Naive thymus-derived CD8-positive, alpha-beta T cell (primary cell): Measurements from ENCODE around the gene THSD4. TPM values are rescaled to one million over a fixed set of nuclear protein-coding genes. Genes with fewer than 3 reads are reported as not detected.
A peak's percentile ranks its signal among the peaks of the same experiment; 100 is the strongest.

ENCODE experiments used
- ATAC-seq, 2 donors: fragments of 150-1000 bp; cut with Tn5 transposase in 1 of 2; sonication (Bioruptor Pico), chemical (Tn5 transposase) in 1 of 2; 1 replicate in 1 of 2; 2 replicates in 1 of 2; pipeline ENCODE4 v1.10.0; 2021; ENCODE audit warnings: mild to moderate bottlenecking in 2 of 2, moderate library complexity in 2 of 2
- POLR2A ChIA-PET: fragments of 350-600 bp; sonication (Branson Sonifier 250); formaldehyde crosslinking; loops from one replicate; lab custom pipeline; 2021; ENCODE audit warnings: antibody characterized with exemption; lab: Charles Lee
- DNase-seq, 10 donors: peaks; one replicate each; pipeline versions ENCODE4 v3.0.0 to v3.0.0-alpha.2; 2020 to 2022
- H3K27ac Mint-ChIP-seq, 10 donors: one replicate each; pipeline ENCODE4 v1.8.0; 2020 to 2022; ENCODE audit warnings: mild to moderate bottlenecking in 10 of 10, mixed read lengths in 10 of 10, moderate library complexity in 4 of 10, inconsistent platforms in 1 of 10
- H3K27me3 Mint-ChIP-seq, 5 donors: one replicate each; pipeline ENCODE4 v1.8.0; 2021 to 2022; ENCODE audit warnings: mixed read lengths in 5 of 5
- H3K36me3 Mint-ChIP-seq, 3 donors: one replicate each; pipeline ENCODE4 v1.8.0; 2020 to 2022; ENCODE audit warnings: mixed read lengths in 3 of 3, mild to moderate bottlenecking in 2 of 3, inconsistent platforms in 1 of 3
- H3K4me1 Mint-ChIP-seq, 4 donors: one replicate each; pipeline ENCODE4 v1.8.0; 2021 to 2022; ENCODE audit warnings: mixed read lengths in 4 of 4
- H3K4me3 Mint-ChIP-seq, 10 donors: one replicate each; pipeline ENCODE4 v1.8.0; 2020 to 2022; ENCODE audit warnings: mild to moderate bottlenecking in 10 of 10, mixed read lengths in 10 of 10, moderate library complexity in 6 of 10, inconsistent platforms in 1 of 10
- H3K9me3 Mint-ChIP-seq, 9 donors: one replicate each; pipeline ENCODE4 v1.8.0; 2020 to 2022; ENCODE audit warnings: mixed read lengths in 9 of 9, mild to moderate bottlenecking in 3 of 9, inconsistent platforms in 1 of 9, moderate library complexity in 1 of 9
- polyA plus RNA-seq, 3 donors: library from polyadenylated mRNA; unstranded; fragments of 300-500 nt; fragmentation: Illumina TruSeq; gene quantifications; one replicate each; pipeline ENCODE4 v1.2.3, GENCODE V29; 2021
- total RNA-seq, 8 experiments: library from RNA in 2 of 8; stranded (reverse) in 2 of 8; gene quantifications; one replicate each; pipeline ENCODE4 v1.2.3 and lab custom pipeline; 2021 to 2026

THSD4 gene
- total and polyA plus RNA-seq, 5 experiments from 2014 or later = not detected

- Mint-ChIP-seq H3K9me3 (no peaks in the 10 kb centered on the region), H3K27ac (no peak overlapping the region), H3K4me1 (peaks cover 0 to 2% (median 0%) of the 10 kb centered on the region in 4 donors), H3K27me3 (no peaks in the 10 kb centered on the region), H3K4me3 (no peak overlapping the region), H3K36me3 (no peaks in the 10 kb centered on the region)
- POLR2A ChIA-PET = no interaction called here
- ATAC-seq (no peak), DNase-seq (no peak)
Measured at GRCh38 chr15:71338265-71338664, 223.0 kb downstream of the THSD4 start.

GRCh38 chr15:71338827-71339542 lies 223.7 kb downstream of the THSD4 start:
- Mint-ChIP-seq H3K36me3 (no peaks in the 10 kb centered on the region), H3K9me3 (no peaks in the 10 kb centered on the region), H3K4me3 (no peak overlapping the region), H3K27ac (no peak overlapping the region), H3K4me1 (peaks cover 0 to 2% (median 0%) of the 10 kb centered on the region in 4 donors), H3K27me3 (no peaks in the 10 kb centered on the region)
- ATAC-seq = no peak
- DNase-seq = no peak
- POLR2A ChIA-PET = no interaction called here

- no peak overlapping the region for H3K4me3 Mint-ChIP-seq
- H3K27me3 Mint-ChIP-seq = peaks cover 0 to 11% (median 0%) of the 10 kb centered on the region in 5 donors
- ATAC-seq = no peak
- DNase-seq = no peak
- POLR2A ChIA-PET = no interaction called here
- no peaks in the 10 kb centered on the region for H3K4me1 Mint-ChIP-seq
- no peak overlapping the region for H3K27ac Mint-ChIP-seq
- no peaks in the 10 kb centered on the region for H3K36me3 Mint-ChIP-seq
- H3K9me3 Mint-ChIP-seq = peaks cover 0 to 2% (median 0%) of the 10 kb centered on the region in 9 donors
Measured at GRCh38 chr15:71341811-71342550, 226.7 kb downstream of the THSD4 start.

GRCh38 chr15:71342658-71343057 lies 227.4 kb downstream of the THSD4 start:
- ATAC-seq (no peak), DNase-seq (no peak)
- no peak overlapping the region for H3K27ac Mint-ChIP-seq
- peaks cover 4 to 18% (median 6%) of the 10 kb centered on the region in 5 donors for H3K27me3 Mint-ChIP-seq
- H3K4me3 Mint-ChIP-seq = no peak overlapping the region
- H3K36me3 Mint-ChIP-seq = no peaks in the 10 kb centered on the region
- no peaks in the 10 kb centered on the region for H3K4me1 Mint-ChIP-seq
- peaks cover 0 to 9% (median 0%) of the 10 kb centered on the region in 9 donors for H3K9me3 Mint-ChIP-seq
- POLR2A ChIA-PET = no interaction called here

- no peak overlapping the region for H3K4me3 Mint-ChIP-seq
- ATAC-seq (no peak), DNase-seq (no peak)
- POLR2A ChIA-PET = no interaction called here
- no peaks in the 10 kb centered on the region for H3K36me3 Mint-ChIP-seq
- no peak overlapping the region for H3K27ac Mint-ChIP-seq
- peaks cover 6 to 35% (median 11%) of the 10 kb centered on the region in 5 donors for H3K27me3 Mint-ChIP-seq
- H3K4me1 Mint-ChIP-seq = no peaks in the 10 kb centered on the region
- H3K9me3 Mint-ChIP-seq = peaks cover 0 to 10% (median 0%) of the 10 kb centered on the region in 9 donors
Measured at GRCh38 chr15:71344316-71344715, 229.0 kb downstream of the THSD4 start.

- DNase-seq (no peak), ATAC-seq (no peak)
- Mint-ChIP-seq H3K36me3 (no peaks in the 10 kb centered on the region), H3K9me3 (peaks cover 0 to 10% (median 0%) of the 10 kb centered on the region in 9 donors), H3K27ac (no peak overlapping the region), H3K4me1 (no peaks in the 10 kb centered on the region), H3K4me3 (no peak overlapping the region), H3K27me3 (peaks cover 10 to 42% (median 15%) of the 10 kb centered on the region in 5 donors)
- POLR2A ChIA-PET = no interaction called here
Measured at GRCh38 chr15:71345186-71345585, 229.9 kb downstream of the THSD4 start.

GRCh38 chr15:71346464-71346863 lies 231.2 kb downstream of the THSD4 start:
- no peak overlapping the region for H3K27ac Mint-ChIP-seq
- H3K36me3 Mint-ChIP-seq = no peaks in the 10 kb centered on the region
- ATAC-seq (no peak), DNase-seq (no peak)
- peaks cover 0 to 10% (median 0%) of the 10 kb centered on the region in 9 donors for H3K9me3 Mint-ChIP-seq
- no peaks in the 10 kb centered on the region for H3K4me1 Mint-ChIP-seq
- no peak overlapping the region for H3K4me3 Mint-ChIP-seq
- peaks cover 10 to 42% (median 16%) of the 10 kb centered on the region in 5 donors for H3K27me3 Mint-ChIP-seq
- POLR2A ChIA-PET = interaction anchor here (0.7 kb wide), 1 partner anchor 10 kb away, joined by 3 read pairs; no protein-coding TSS in a partner anchor

- no peak for DNase-seq
- peaks cover 0 to 3% (median 0%) of the 10 kb centered on the region in 4 donors for H3K4me1 Mint-ChIP-seq
- no peaks in the 10 kb centered on the region for H3K36me3 Mint-ChIP-seq
- H3K27me3 Mint-ChIP-seq = peaks cover 10 to 53% (median 16%) of the 10 kb centered on the region in 5 donors
- ATAC-seq = no peak
- H3K9me3 Mint-ChIP-seq = peaks cover 0 to 10% (median 0%) of the 10 kb centered on the region in 9 donors
- H3K27ac Mint-ChIP-seq = peak overlapping the region in 1 of 10 donors; percentile 77
- no peak overlapping the region for H3K4me3 Mint-ChIP-seq
- POLR2A ChIA-PET = no interaction called here
Measured at GRCh38 chr15:71348597-71348996, 233.3 kb downstream of the THSD4 start.

GRCh38 chr15:71349336-71349735 lies 234.1 kb downstream of the THSD4 start:
- no peaks in the 10 kb centered on the region for H3K36me3 Mint-ChIP-seq
- H3K27me3 Mint-ChIP-seq = peaks cover 10 to 53% (median 16%) of the 10 kb centered on the region in 5 donors
- no peak overlapping the region for H3K4me3 Mint-ChIP-seq
- H3K27ac Mint-ChIP-seq = peak overlapping the region in 1 of 10 donors; percentile 31
- DNase-seq (no peak), ATAC-seq (no peak)
- peaks cover 0 to 3% (median 0%) of the 10 kb centered on the region in 4 donors for H3K4me1 Mint-ChIP-seq
- POLR2A ChIA-PET = no interaction called here
- H3K9me3 Mint-ChIP-seq = peaks cover 0 to 10% (median 0%) of the 10 kb centered on the region in 9 donors

- Mint-ChIP-seq H3K27me3 (peaks cover 10 to 50% (median 16%) of the 10 kb centered on the region in 5 donors), H3K4me1 (peaks cover 0 to 3% (median 0%) of the 10 kb centered on the region in 4 donors), H3K27ac (peak overlapping the region in 1 of 10 donors; percentile 2), H3K4me3 (no peak overlapping the region), H3K9me3 (peaks cover 0 to 10% (median 0%) of the 10 kb centered on the region in 9 donors), H3K36me3 (no peaks in the 10 kb centered on the region)
- POLR2A ChIA-PET = no interaction called here
- DNase-seq (no peak), ATAC-seq (no peak)
Measured at GRCh38 chr15:71349736-71350526, 234.7 kb downstream of the THSD4 start.

- Mint-ChIP-seq H3K27ac (peak overlapping the region in 1 of 10 donors; percentile 40), H3K9me3 (peaks cover 0 to 10% (median 0%) of the 10 kb centered on the region in 9 donors), H3K36me3 (no peaks in the 10 kb centered on the region), H3K27me3 (peaks cover 10 to 52% (median 16%) of the 10 kb centered on the region in 5 donors), H3K4me1 (peaks cover 0 to 3% (median 0%) of the 10 kb centered on the region in 4 donors), H3K4me3 (no peak overlapping the region)
- no peak for ATAC-seq
- POLR2A ChIA-PET = no interaction called here
- DNase-seq = no peak
Measured at GRCh38 chr15:71350622-71351378, 235.5 kb downstream of the THSD4 start.

- Mint-ChIP-seq H3K27ac (no peak overlapping the region), H3K4me1 (peaks cover 0 to 3% (median 0%) of the 10 kb centered on the region in 4 donors), H3K36me3 (no peaks in the 10 kb centered on the region)
Measured at GRCh38 chr15:71352125-71352524, 236.9 kb downstream of the THSD4 start.

More at GRCh38 chr15:71352125-71352524, 236.9 kb downstream of the THSD4 start:
- no peak for ATAC-seq
- DNase-seq = no peak
- Mint-ChIP-seq H3K27me3 (peaks cover 12 to 58% (median 21%) of the 10 kb centered on the region in 5 donors), H3K9me3 (peaks cover 0 to 7% (median 0%) of the 10 kb centered on the region in 9 donors), H3K4me3 (no peak overlapping the region)
- POLR2A ChIA-PET = no interaction called here
